Thymus (tissue), 11 donors: ENCODE measurements around the gene MAGI1. TPM values are rescaled to one million over a fixed set of nuclear protein-coding genes. Genes with fewer than 3 reads are reported as not detected.

Source experiments
- DNase-seq, 9 donors: peaks; one replicate each; pipeline ENCODE4 v3.0.0-alpha.2; 2013; ENCODE audit warnings: low spot score in 9 of 9, low read depth in 6 of 9, missing footprints in 1 of 9
- H3K27ac ChIP-seq, 2 donors: one replicate each; pipeline ENCODE4 v1.5.1; 2013; ENCODE audit warnings: control low read depth in 1 of 2, low read depth in 1 of 2, low read length in 1 of 2, mild to moderate bottlenecking in 1 of 2, moderate library complexity in 1 of 2
- H3K27me3 ChIP-seq, 2 donors: one replicate each; pipeline ENCODE4 v1.5.1; 2013; ENCODE audit warnings: low read length in 1 of 2; ENCODE audit not compliant: control insufficient read depth in 2 of 2, insufficient read depth in 1 of 2
- H3K36me3 ChIP-seq, 2 donors: one replicate each; pipeline ENCODE4 v1.5.1; 2013; ENCODE audit warnings: low read length in 1 of 2, mild to moderate bottlenecking in 1 of 2, moderate library complexity in 1 of 2; ENCODE audit not compliant: control insufficient read depth in 2 of 2, insufficient read depth in 2 of 2
- H3K4me1 ChIP-seq, 2 donors: one replicate each; pipeline ENCODE4 v1.5.1; 2013; ENCODE audit warnings: low read length in 2 of 2; ENCODE audit not compliant: control insufficient read depth in 2 of 2, insufficient read depth in 2 of 2
- H3K4me3 ChIP-seq, 2 donors: one replicate each; pipeline ENCODE4 v1.5.1; 2013; ENCODE audit warnings: low read length in 2 of 2, control low read depth in 1 of 2, mild to moderate bottlenecking in 1 of 2
- H3K9me3 ChIP-seq, 2 donors: one replicate each; pipeline ENCODE4 v1.5.1; 2013; ENCODE audit warnings: low read length in 1 of 2, mild to moderate bottlenecking in 1 of 2; ENCODE audit not compliant: control insufficient read depth in 2 of 2, insufficient read depth in 1 of 2
- WGBS: extraction: QIAGEN DNeasy Blood & Tissue Kit; methylation state at CpG from one replicate; pipeline ENCODE4 v1.1.7; 2013; 5-methylcytosine and 5-hydroxymethylcytosine counted together
- polyA plus RNA-seq: library from polyadenylated mRNA; stranded (reverse); fragments of 200-250 nt; gene quantifications from one replicate; pipeline ENCODE4 v1.2.3, GENCODE V29; 2013
- total RNA-seq: library from RNA; stranded (reverse); fragments of 120-200 nt; gene quantifications from one replicate; pipeline ENCODE4 v1.2.4, GENCODE V29; 2013
- donor health status: healthy.

MAGI1 gene
- total and polyA plus RNA-seq, 2 donors = 5.1 to 6.1 TPM

GRCh38 chr3:65761446-65762234 lies 277.1 kb downstream of the MAGI1 start:
- Histone ChIP-seq H3K27ac (no peak overlapping the region), H3K4me3 (no peak overlapping the region), H3K4me1 (no peaks in the 10 kb centered on the region), H3K36me3 (no peaks in the 10 kb centered on the region), H3K9me3 (no peaks in the 10 kb centered on the region), H3K27me3 (no peaks in the 10 kb centered on the region)
- DNase-seq = no peak
- WGBS = 88% methylated on average over 9 of the region's 9 CpGs

GRCh38 chr3:65758876-65759598 lies 279.7 kb downstream of the MAGI1 start:
- H3K4me3 ChIP-seq = no peak overlapping the region
- no peak for DNase-seq
- H3K36me3 ChIP-seq = no peaks in the 10 kb centered on the region
- no peaks in the 10 kb centered on the region for H3K27me3 ChIP-seq
- no peaks in the 10 kb centered on the region for H3K9me3 ChIP-seq
- no peak overlapping the region for H3K27ac ChIP-seq
- WGBS = 35% methylated on average over 3 of the region's 3 CpGs
- H3K4me1 ChIP-seq = no peaks in the 10 kb centered on the region

GRCh38 chr3:65758438-65758837 lies 280.3 kb downstream of the MAGI1 start:
- Histone ChIP-seq H3K4me3 (no peak overlapping the region), H3K27ac (no peak overlapping the region), H3K27me3 (no peaks in the 10 kb centered on the region), H3K36me3 (no peaks in the 10 kb centered on the region), H3K4me1 (no peaks in the 10 kb centered on the region), H3K9me3 (no peaks in the 10 kb centered on the region)
- DNase-seq = no peak
- WGBS = 66% methylated on average over 5 of the region's 5 CpGs

GRCh38 chr3:65752636-65753035 lies 286.1 kb downstream of the MAGI1 start:
- no peak for DNase-seq
- 98% methylated on average over 1 of the region's 1 CpG for WGBS
- Histone ChIP-seq H3K27me3 (no peaks in the 10 kb centered on the region), H3K4me3 (no peak overlapping the region), H3K27ac (no peak overlapping the region), H3K36me3 (no peaks in the 10 kb centered on the region), H3K4me1 (no peaks in the 10 kb centered on the region), H3K9me3 (no peaks in the 10 kb centered on the region)

- no peaks in the 10 kb centered on the region for H3K36me3 ChIP-seq
- no peaks in the 10 kb centered on the region for H3K9me3 ChIP-seq
- WGBS = 77% methylated on average over 5 of the region's 5 CpGs
- no peak overlapping the region for H3K4me3 ChIP-seq
- H3K27ac ChIP-seq = no peak overlapping the region
- DNase-seq = no peak
- no peaks in the 10 kb centered on the region for H3K27me3 ChIP-seq
- no peaks in the 10 kb centered on the region for H3K4me1 ChIP-seq
Observed at GRCh38 chr3:65751123-65751700, 287.5 kb downstream of the MAGI1 start.

GRCh38 chr3:65749066-65749465 lies 289.7 kb downstream of the MAGI1 start:
- Histone ChIP-seq H3K9me3 (no peaks in the 10 kb centered on the region), H3K36me3 (no peaks in the 10 kb centered on the region), H3K27me3 (no peaks in the 10 kb centered on the region), H3K4me3 (no peak overlapping the region), H3K4me1 (no peaks in the 10 kb centered on the region), H3K27ac (no peak overlapping the region)
- DNase-seq = no peak
- 91% methylated on average over 1 of the region's 1 CpG for WGBS

- no peaks in the 10 kb centered on the region for H3K9me3 ChIP-seq
- H3K4me1 ChIP-seq = no peaks in the 10 kb centered on the region
- 98% methylated on average over 1 of the region's 1 CpG for WGBS
- H3K4me3 ChIP-seq = no peak overlapping the region
- no peaks in the 10 kb centered on the region for H3K36me3 ChIP-seq
- H3K27ac ChIP-seq = no peak overlapping the region
- H3K27me3 ChIP-seq = no peaks in the 10 kb centered on the region
- no peak for DNase-seq
Observed at GRCh38 chr3:65748326-65748725, 290.4 kb downstream of the MAGI1 start.

- H3K36me3 ChIP-seq = no peaks in the 10 kb centered on the region
- DNase-seq = no peak
- H3K4me3 ChIP-seq = no peak overlapping the region
- no peak overlapping the region for H3K27ac ChIP-seq
- no peaks in the 10 kb centered on the region for H3K9me3 ChIP-seq
- 90% methylated on average over 4 of the region's 4 CpGs for WGBS
- H3K4me1 ChIP-seq = no peaks in the 10 kb centered on the region
- no peaks in the 10 kb centered on the region for H3K27me3 ChIP-seq
Observed at GRCh38 chr3:65746848-65747247, 291.9 kb downstream of the MAGI1 start.

- no peaks in the 10 kb centered on the region for H3K27me3 ChIP-seq
- no peak for DNase-seq
- H3K36me3 ChIP-seq = no peaks in the 10 kb centered on the region
- WGBS = 90% methylated on average over 2 of the region's 2 CpGs
- H3K27ac ChIP-seq = no peak overlapping the region
- no peak overlapping the region for H3K4me3 ChIP-seq
- H3K9me3 ChIP-seq = no peaks in the 10 kb centered on the region
- H3K4me1 ChIP-seq = no peaks in the 10 kb centered on the region
Observed at GRCh38 chr3:65745306-65745705, 293.4 kb downstream of the MAGI1 start.
